B cell (primary cell): ENCODE data around the gene SNX6.

Experiments
- EZH2 ChIP-seq: IDR thresholded peaks from 2 replicates; pipeline ENCODE4 v1.6.1; 2012; ENCODE audit warnings: borderline replicate concordance, low read depth, mild to moderate bottlenecking, moderate library complexity, low read length; ENCODE audit not compliant: insufficient read depth, poor library complexity, severe bottlenecking
- TF ChIP-seq, protein P1 (sequence below): fragments of 200-600 bp; IDR thresholded peaks from one replicate; pipeline ENCODE4 v1.8.0; 2022; ENCODE audit warnings: antibody characterized with exemption, mild to moderate bottlenecking

DNA sequence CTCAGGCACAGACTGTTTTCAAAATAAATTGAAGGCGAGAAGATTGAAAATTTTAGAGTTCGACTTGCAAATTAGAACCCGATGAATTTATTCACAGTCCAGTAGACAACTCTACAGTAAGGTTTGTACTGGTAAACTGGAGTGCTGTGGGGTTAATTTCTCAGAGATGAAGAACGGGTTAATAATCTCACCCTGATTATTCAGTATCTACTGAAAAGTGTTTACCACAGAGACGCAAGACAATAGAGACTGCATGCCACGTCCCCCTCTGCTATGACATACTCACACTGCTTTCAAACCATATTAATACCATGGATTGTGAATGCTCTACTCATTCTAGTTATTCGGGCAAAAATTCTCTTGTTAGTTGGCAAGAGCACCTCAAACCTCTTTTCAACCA, 48.4 kb upstream of the SNX6 start:
- no peak for TF ChIP-seq EZH2
- TF ChIP-seq, protein P1, sequence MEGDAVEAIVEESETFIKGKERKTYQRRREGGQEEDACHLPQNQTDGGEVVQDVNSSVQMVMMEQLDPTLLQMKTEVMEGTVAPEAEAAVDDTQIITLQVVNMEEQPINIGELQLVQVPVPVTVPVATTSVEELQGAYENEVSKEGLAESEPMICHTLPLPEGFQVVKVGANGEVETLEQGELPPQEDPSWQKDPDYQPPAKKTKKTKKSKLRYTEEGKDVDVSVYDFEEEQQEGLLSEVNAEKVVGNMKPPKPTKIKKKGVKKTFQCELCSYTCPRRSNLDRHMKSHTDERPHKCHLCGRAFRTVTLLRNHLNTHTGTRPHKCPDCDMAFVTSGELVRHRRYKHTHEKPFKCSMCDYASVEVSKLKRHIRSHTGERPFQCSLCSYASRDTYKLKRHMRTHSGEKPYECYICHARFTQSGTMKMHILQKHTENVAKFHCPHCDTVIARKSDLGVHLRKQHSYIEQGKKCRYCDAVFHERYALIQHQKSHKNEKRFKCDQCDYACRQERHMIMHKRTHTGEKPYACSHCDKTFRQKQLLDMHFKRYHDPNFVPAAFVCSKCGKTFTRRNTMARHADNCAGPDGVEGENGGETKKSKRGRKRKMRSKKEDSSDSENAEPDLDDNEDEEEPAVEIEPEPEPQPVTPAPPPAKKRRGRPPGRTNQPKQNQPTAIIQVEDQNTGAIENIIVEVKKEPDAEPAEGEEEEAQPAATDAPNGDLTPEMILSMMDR: no peak
